Measurements from ENCODE around the gene ACAP3. TPM values are rescaled to one million over a fixed set of nuclear protein-coding genes. Genes with fewer than 3 reads are reported as not detected.

The ACAP3 gene
- total RNA-seq, 1 experiment from 2014 or later = 30.7 TPM

DNA sequence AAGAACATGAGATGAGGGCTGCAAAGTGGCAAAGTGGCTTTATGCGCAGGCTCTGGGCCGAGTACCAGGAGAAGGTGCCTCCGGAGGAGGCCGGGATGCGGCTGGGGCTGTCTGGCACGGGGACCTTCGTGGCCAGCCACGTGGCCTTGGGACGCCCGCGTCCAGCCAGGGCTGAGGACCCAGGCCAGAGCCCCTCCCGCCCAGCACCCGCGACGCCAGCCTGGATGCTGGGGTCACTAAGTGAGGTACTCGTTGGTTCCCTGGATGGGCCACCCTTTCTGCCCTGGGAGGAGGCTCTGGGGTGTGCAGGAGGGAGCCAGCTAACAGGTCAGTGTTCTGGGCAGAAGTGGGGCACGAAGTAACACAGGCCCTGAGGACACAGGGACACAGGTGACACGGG, 14.9 kb downstream of the ACAP3 start:
- Histone ChIP-seq H3K36me3 (ENCODE audit: control insufficient read depth, insufficient read depth, low read length) (no peaks in the 10 kb centered on the region), H3K9me3 (ENCODE audit: control insufficient read depth, insufficient read depth, low read depth, low read length) (no peaks in the 10 kb centered on the region), H3K27me3 (ENCODE audit: control insufficient read depth, insufficient read depth, low read length) (no peaks in the 10 kb centered on the region), H3K4me1 (ENCODE audit: control insufficient read depth, insufficient read depth, low read length) (peaks cover 12% of the 10 kb centered on the region), H3K4me3 (ENCODE audit: low read depth in 2 of 2, low read length in 2 of 2) (no peak overlapping the region), H3K27ac (ENCODE audit: low read length) (no peak overlapping the region)
- DNase-seq (ENCODE audit: low read depth, low spot score) (no peak), ATAC-seq (no peak)
- POLR2A ChIA-PET = no interaction called here
- no TSS peak for BruUV-seq (replicated peaks)
- intact Hi-C loops (cut with micrococcal nuclease; ENCODE audit: unreplicated experiment) (no loop called here), in situ Hi-C loops (cut with HindIII; ENCODE audit: low pct_unique_long_range_greater_than_20kb, low sequenced_read_pairs) (no loop called here)
- TF ChIP-seq SIN3A (IDR thresholded peaks at IDR 0.05; ENCODE audit: borderline replicate concordance, insufficient read depth, low read depth, low read length) (no peak), TCF7L2 (IDR thresholded peaks at IDR 0.05; ENCODE audit: low read depth, low read length) (no peak), POLR2AphosphoS5 (IDR thresholded peaks at IDR 0.05; ENCODE audit: low read depth, low read length) (no peak)
- TF ChIP-seq, protein P1, sequence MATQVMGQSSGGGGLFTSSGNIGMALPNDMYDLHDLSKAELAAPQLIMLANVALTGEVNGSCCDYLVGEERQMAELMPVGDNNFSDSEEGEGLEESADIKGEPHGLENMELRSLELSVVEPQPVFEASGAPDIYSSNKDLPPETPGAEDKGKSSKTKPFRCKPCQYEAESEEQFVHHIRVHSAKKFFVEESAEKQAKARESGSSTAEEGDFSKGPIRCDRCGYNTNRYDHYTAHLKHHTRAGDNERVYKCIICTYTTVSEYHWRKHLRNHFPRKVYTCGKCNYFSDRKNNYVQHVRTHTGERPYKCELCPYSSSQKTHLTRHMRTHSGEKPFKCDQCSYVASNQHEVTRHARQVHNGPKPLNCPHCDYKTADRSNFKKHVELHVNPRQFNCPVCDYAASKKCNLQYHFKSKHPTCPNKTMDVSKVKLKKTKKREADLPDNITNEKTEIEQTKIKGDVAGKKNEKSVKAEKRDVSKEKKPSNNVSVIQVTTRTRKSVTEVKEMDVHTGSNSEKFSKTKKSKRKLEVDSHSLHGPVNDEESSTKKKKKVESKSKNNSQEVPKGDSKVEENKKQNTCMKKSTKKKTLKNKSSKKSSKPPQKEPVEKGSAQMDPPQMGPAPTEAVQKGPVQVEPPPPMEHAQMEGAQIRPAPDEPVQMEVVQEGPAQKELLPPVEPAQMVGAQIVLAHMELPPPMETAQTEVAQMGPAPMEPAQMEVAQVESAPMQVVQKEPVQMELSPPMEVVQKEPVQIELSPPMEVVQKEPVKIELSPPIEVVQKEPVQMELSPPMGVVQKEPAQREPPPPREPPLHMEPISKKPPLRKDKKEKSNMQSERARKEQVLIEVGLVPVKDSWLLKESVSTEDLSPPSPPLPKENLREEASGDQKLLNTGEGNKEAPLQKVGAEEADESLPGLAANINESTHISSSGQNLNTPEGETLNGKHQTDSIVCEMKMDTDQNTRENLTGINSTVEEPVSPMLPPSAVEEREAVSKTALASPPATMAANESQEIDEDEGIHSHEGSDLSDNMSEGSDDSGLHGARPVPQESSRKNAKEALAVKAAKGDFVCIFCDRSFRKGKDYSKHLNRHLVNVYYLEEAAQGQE (IDR thresholded peaks at IDR 0.05; ENCODE audit: insufficient read depth in 1 of 2, low read depth in 2 of 2, low read length in 1 of 2) = no peak
- TF ChIP-seq, protein P2, sequence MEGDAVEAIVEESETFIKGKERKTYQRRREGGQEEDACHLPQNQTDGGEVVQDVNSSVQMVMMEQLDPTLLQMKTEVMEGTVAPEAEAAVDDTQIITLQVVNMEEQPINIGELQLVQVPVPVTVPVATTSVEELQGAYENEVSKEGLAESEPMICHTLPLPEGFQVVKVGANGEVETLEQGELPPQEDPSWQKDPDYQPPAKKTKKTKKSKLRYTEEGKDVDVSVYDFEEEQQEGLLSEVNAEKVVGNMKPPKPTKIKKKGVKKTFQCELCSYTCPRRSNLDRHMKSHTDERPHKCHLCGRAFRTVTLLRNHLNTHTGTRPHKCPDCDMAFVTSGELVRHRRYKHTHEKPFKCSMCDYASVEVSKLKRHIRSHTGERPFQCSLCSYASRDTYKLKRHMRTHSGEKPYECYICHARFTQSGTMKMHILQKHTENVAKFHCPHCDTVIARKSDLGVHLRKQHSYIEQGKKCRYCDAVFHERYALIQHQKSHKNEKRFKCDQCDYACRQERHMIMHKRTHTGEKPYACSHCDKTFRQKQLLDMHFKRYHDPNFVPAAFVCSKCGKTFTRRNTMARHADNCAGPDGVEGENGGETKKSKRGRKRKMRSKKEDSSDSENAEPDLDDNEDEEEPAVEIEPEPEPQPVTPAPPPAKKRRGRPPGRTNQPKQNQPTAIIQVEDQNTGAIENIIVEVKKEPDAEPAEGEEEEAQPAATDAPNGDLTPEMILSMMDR (IDR thresholded peaks at IDR 0.05) = no peak
- CTCF ChIA-PET = no interaction called here

DNA sequence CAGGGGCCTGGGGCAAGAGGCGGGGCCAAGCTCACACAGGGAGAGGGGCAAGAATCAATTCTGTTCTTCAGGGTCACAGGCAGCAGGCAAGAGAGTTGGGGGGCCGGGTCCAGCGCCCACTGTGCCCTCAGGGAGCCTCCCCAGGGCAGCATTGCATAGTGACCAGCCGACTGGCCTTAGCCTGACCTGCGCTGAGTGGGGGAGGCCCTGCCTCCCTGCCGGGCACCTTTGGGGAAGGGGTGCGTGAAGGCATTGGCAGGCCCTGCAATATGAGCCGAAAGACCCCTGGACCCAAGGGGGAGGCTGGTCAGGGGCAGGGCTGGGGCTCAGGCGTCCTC, 15.3 kb downstream of the ACAP3 start:
- Histone ChIP-seq H3K9me3 (ENCODE audit: control insufficient read depth, insufficient read depth, low read depth, low read length) (no peaks in the 10 kb centered on the region), H3K4me3 (ENCODE audit: low read depth in 2 of 2, low read length in 2 of 2) (no peak overlapping the region), H3K36me3 (ENCODE audit: control insufficient read depth, insufficient read depth, low read length) (no peaks in the 10 kb centered on the region), H3K27me3 (ENCODE audit: control insufficient read depth, insufficient read depth, low read length) (no peaks in the 10 kb centered on the region), H3K27ac (ENCODE audit: low read length) (no peak overlapping the region), H3K4me1 (ENCODE audit: control insufficient read depth, insufficient read depth, low read length) (peaks cover 12% of the 10 kb centered on the region)
- BruUV-seq (replicated peaks) = no TSS peak
- ATAC-seq (no peak), DNase-seq (ENCODE audit: low read depth, low spot score) (no peak)
- ChIA-PET CTCF (interaction anchor here (0.7 to 1.1 kb wide), 3 partner anchors 8 to 279 kb away, joined by 3 to 8 read pairs (median 3); partner anchors contain the start of gene ISG15), POLR2A (no interaction called here)
- intact Hi-C loops (cut with micrococcal nuclease; ENCODE audit: unreplicated experiment) (no loop called here), in situ Hi-C loops (cut with HindIII; ENCODE audit: low pct_unique_long_range_greater_than_20kb, low sequenced_read_pairs) (no loop called here)
- no peak for TF ChIP-seq POLR2AphosphoS5 (IDR thresholded peaks at IDR 0.05; ENCODE audit: low read depth, low read length)
- TF ChIP-seq TCF7L2 (IDR thresholded peaks at IDR 0.05; ENCODE audit: low read depth, low read length) = no peak
- TF ChIP-seq SIN3A (IDR thresholded peaks at IDR 0.05; ENCODE audit: borderline replicate concordance, insufficient read depth, low read depth, low read length) = no peak
- TF ChIP-seq, protein P1 (IDR thresholded peaks at IDR 0.05; ENCODE audit: insufficient read depth in 1 of 2, low read depth in 2 of 2, low read length in 1 of 2) = no peak
- TF ChIP-seq, protein P2 (IDR thresholded peaks at IDR 0.05) = no peak

All from Panc1 (cell line).